ENCODE data around the gene ITGB4.
"Not testable (repeated sequence)": the region's sequence is repeated elsewhere in the genome, so short reads cannot be mapped to it uniquely, and the experiment has no call there.

Gene ITGB4

GRCh38 chr17:75753514-75754377, 32.5 kb downstream of the ITGB4 start:
- peak; percentile 41 for DNase-seq (ENCODE audit: low read depth)

- DNase-seq (ENCODE audit: low read depth) = no peak
These were observed 33.3 kb downstream of the ITGB4 start for GRCh38 chr17:75754378-75755204.

- no peak for DNase-seq (ENCODE audit: low read depth)
These were observed 34.1 kb downstream of the ITGB4 start for GRCh38 chr17:75755205-75755901.

- DNase-seq (ENCODE audit: low read depth) = no peak
These were observed 34.7 kb downstream of the ITGB4 start for GRCh38 chr17:75755990-75756389.

- no peak for DNase-seq (ENCODE audit: low read depth)
These were observed 35.3 kb downstream of the ITGB4 start for GRCh38 chr17:75756451-75757085.

- no peak for DNase-seq (ENCODE audit: low read depth)
These were observed 35.9 kb downstream of the ITGB4 start for GRCh38 chr17:75757086-75757681.

GRCh38 chr17:75758131-75758905, 37.1 kb downstream of the ITGB4 start:
- no peak for DNase-seq (ENCODE audit: low read depth)

GRCh38 chr17:75759457-75759856, 38.2 kb downstream of the ITGB4 start:
- DNase-seq (ENCODE audit: low read depth) = no peak

GRCh38 chr17:75759978-75760640, 38.9 kb downstream of the ITGB4 start:
- not testable (repeated sequence) for DNase-seq (ENCODE audit: low read depth)

GRCh38 chr17:75762513-75763268, 41.4 kb downstream of the ITGB4 start:
- no peak for DNase-seq (ENCODE audit: low read depth)

- DNase-seq (ENCODE audit: low read depth) = no peak
These were observed 42.0 kb downstream of the ITGB4 start for GRCh38 chr17:75763269-75763607.

GRCh38 chr17:75763613-75764416, 42.6 kb downstream of the ITGB4 start:
- DNase-seq (ENCODE audit: low read depth) = no peak

GRCh38 chr17:75764417-75764710, 43.1 kb downstream of the ITGB4 start:
- no peak for DNase-seq (ENCODE audit: low read depth)

GRCh38 chr17:75764711-75765421, 43.6 kb downstream of the ITGB4 start, which contains the start of gene GALK1:
Gene GALK1, minus strand, starts transcription at chr17:75765192. Its CDS starts 56 bp downstream, at chr17:75765136.
- peak; percentile 32 for DNase-seq (ENCODE audit: low read depth)

- DNase-seq (ENCODE audit: low read depth) = no peak
These were observed 44.7 kb downstream of the ITGB4 start for GRCh38 chr17:75765981-75766380.

- DNase-seq (ENCODE audit: low read depth) = no peak
These were observed 46.6 kb downstream of the ITGB4 start for GRCh38 chr17:75767881-75768280.

- no peak for DNase-seq (ENCODE audit: low read depth)
These were observed 48.3 kb downstream of the ITGB4 start for GRCh38 chr17:75769536-75769935.
